ENCODE measurements around the gene TMA7B.

DNA sequence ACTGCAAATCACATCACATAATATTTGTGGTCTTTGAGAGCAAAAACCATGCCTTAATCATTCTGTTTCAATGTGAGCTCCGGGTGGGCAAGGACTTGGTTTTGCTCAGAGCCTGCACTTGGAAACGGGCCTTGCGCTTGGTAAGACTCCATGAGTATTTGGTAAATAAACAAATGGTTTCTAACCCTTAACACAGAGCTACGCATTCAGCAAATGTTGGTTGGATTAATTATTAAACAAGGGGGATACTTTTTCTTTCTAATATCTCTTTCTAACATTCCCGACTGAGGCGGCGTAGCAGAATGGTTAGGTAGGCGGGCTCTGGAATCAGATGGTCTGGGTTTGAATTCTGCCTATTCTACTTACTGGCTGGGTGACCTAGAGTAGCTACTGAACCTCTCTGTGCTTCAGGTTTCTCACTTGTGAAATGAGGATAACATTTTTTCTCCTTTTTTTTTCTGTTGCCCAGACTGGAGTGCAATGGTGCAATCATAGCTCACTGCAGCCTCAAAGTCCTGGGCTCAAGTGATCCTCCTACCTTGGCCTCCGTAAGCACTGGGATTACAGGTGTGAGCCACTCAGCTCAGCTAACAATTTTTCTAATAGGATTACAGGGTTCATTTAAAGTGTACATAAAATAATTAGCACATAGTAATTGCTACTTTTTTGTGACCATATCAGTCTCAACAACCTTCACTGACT is 31.1 kb downstream of the TMA7B start:
- no peak for TF ChIP-seq EZH2phosphoT487 (IDR thresholded peaks at IDR 0.05)
- TF ChIP-seq, protein P1, sequence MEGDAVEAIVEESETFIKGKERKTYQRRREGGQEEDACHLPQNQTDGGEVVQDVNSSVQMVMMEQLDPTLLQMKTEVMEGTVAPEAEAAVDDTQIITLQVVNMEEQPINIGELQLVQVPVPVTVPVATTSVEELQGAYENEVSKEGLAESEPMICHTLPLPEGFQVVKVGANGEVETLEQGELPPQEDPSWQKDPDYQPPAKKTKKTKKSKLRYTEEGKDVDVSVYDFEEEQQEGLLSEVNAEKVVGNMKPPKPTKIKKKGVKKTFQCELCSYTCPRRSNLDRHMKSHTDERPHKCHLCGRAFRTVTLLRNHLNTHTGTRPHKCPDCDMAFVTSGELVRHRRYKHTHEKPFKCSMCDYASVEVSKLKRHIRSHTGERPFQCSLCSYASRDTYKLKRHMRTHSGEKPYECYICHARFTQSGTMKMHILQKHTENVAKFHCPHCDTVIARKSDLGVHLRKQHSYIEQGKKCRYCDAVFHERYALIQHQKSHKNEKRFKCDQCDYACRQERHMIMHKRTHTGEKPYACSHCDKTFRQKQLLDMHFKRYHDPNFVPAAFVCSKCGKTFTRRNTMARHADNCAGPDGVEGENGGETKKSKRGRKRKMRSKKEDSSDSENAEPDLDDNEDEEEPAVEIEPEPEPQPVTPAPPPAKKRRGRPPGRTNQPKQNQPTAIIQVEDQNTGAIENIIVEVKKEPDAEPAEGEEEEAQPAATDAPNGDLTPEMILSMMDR (IDR thresholded peaks at IDR 0.05), result no peak
- no peak for TF ChIP-seq EZH2 (IDR thresholded peaks at IDR 0.05)
